HepG2 (cell line): Measurements from ENCODE around the gene FAM222A. TPM values are rescaled to one million over a fixed set of nuclear protein-coding genes. Genes with fewer than 3 reads are reported as not detected.
A peak's percentile ranks its signal among the peaks of the same experiment; 100 is the strongest.

ENCODE experiments used
- ATAC-seq: fragments of 200-7000 bp; cut with Tn5 transposase; 3 replicates; pipeline ENCODE4 v1.9.1; 2020; ENCODE audit warnings: mild to moderate bottlenecking, moderate library complexity
- BruUV-seq: library from RNA; stranded (reverse); fragments of 400-500 nt; replicated peaks from 2 replicates; lab custom pipeline; 2021; lab: Mats Ljungman, UMichigan
- CTCF ChIA-PET: fragments of 300-600 bp; formaldehyde crosslinking; extraction: SDS; loops from one replicate; lab custom pipeline; 2021; ENCODE audit warnings: low total read pairs, inconsistent platforms, low intra/inter-chr PET ratio; lab: Yijun Ruan, JAX
- POLR2A ChIA-PET: fragments of 350-600 bp; sonication (Branson Sonifier 250); formaldehyde crosslinking; loops from one replicate; lab custom pipeline; 2020; ENCODE audit warnings: antibody characterized with exemption, inconsistent platforms; lab: Yijun Ruan, JAX
- DNase-seq: peaks from one replicate; pipeline ENCODE4 v3.0.0-alpha.2; 2015; ENCODE audit warnings: low spot score
- FAIRE-seq: peaks from 3 replicates; lab custom pipeline; 2011; peaks lifted over from hg19 to GRCh38; lab: Jason Lieb, UNC
- H2AFZ ChIP-seq: one replicate; pipeline ENCODE4 v1.6.1; 2011; ENCODE audit warnings: low read length, inconsistent platforms
- H3K27ac ChIP-seq: fragments of 300-600 bp; 3 replicates; pipeline ENCODE4 v1.8.0; 2011; ENCODE audit warnings: mixed run types, mild to moderate bottlenecking, mixed read lengths, low read length, inconsistent platforms; ENCODE audit not compliant: insufficient read depth; ENCODE audit errors: extremely low read length
- H3K27me3 ChIP-seq, 2 experiments: fragments of 200-600 bp in 1 of 2; 2 replicates in 1 of 2; 3 replicates in 1 of 2; pipeline versions ENCODE4 v1.6.0 to v1.8.0; 2011; ENCODE audit warnings: low read length in 2 of 2, mild to moderate bottlenecking in 2 of 2, moderate library complexity in 2 of 2, inconsistent platforms in 1 of 2; ENCODE audit not compliant: insufficient read depth in 2 of 2, control insufficient read depth in 1 of 2
- H3K36me3 ChIP-seq, 2 experiments: fragments of 200-600 bp in 1 of 2; replicated peaks in 1 of 2; 2 replicates in 1 of 2; 3 replicates in 1 of 2; pipeline versions ENCODE4 v1.5.1 to v1.8.0; 2011; ENCODE audit warnings: low read length in 2 of 2, inconsistent platforms in 1 of 2; ENCODE audit not compliant: insufficient read depth in 2 of 2, control insufficient read depth in 1 of 2
- H3K4me1 ChIP-seq: 2 replicates; pipeline ENCODE4 v1.5.1; 2012; ENCODE audit warnings: low read length, inconsistent platforms; ENCODE audit not compliant: insufficient read depth
- H3K4me2 ChIP-seq: 2 replicates; pipeline ENCODE4 v1.6.0; 2011; ENCODE audit warnings: low read depth, low read length, inconsistent platforms
- H3K4me3 ChIP-seq, 3 experiments: fragments of 200-600 bp in 1 of 3; sonication (generic), shearing (Covaris generic) in 1 of 3; replicated peaks in 1 of 3; 2 replicates each; pipeline ENCODE4 v1.5.1; 2011 to 2016; ENCODE audit warnings: low read length in 3 of 3, inconsistent platforms in 2 of 3, low read depth in 2 of 3, mild to moderate bottlenecking in 2 of 3, control low read depth in 1 of 3, mixed read lengths in 1 of 3; ENCODE audit not compliant: insufficient read depth in 1 of 3
- H3K79me2 ChIP-seq: one replicate; pipeline ENCODE4 v1.6.1; 2011; ENCODE audit warnings: low read length, inconsistent platforms; ENCODE audit not compliant: insufficient read depth
- H3K9ac ChIP-seq: 2 replicates; pipeline ENCODE4 v1.6.0; 2011; ENCODE audit warnings: mild to moderate bottlenecking, low read depth, low read length, inconsistent platforms; ENCODE audit not compliant: insufficient read depth
- H3K9me3 ChIP-seq: 2 replicates; pipeline ENCODE4 v1.5.1; 2012; ENCODE audit warnings: mild to moderate bottlenecking, low read length
- H4K20me1 ChIP-seq: 2 replicates; pipeline ENCODE4 v1.6.0; 2011; ENCODE audit warnings: inconsistent platforms, mild to moderate bottlenecking, low read length, moderate library complexity; ENCODE audit not compliant: insufficient read depth
- ELF3 ChIP-seq: IDR thresholded peaks from 2 replicates; pipeline ENCODE4 v1.6.1; 2016; ENCODE audit warnings: missing genetic modification reagents, missing compliant biosample characterization
- HDAC1 ChIP-seq: sonication (generic); formaldehyde crosslinking; IDR thresholded peaks from 2 replicates; pipeline ENCODE4 v1.5.1; 2020; ENCODE audit warnings: mild to moderate bottlenecking, missing genetic modification reagents
- HDAC2 ChIP-seq: sonication (generic); formaldehyde crosslinking; IDR thresholded peaks from 2 replicates; pipeline ENCODE4 v1.4.0; 2020; ENCODE audit warnings: missing genetic modification reagents
- HMGA1 ChIP-seq: sonication (generic); formaldehyde crosslinking; conservative IDR thresholded peaks from 2 replicates; pipeline ENCODE4 v1.4.0; 2020; ENCODE audit warnings: missing genetic modification reagents
- MEIS1 ChIP-seq: sonication (generic); formaldehyde crosslinking; IDR thresholded peaks from 2 replicates; pipeline ENCODE4 v1.9.0; 2021; ENCODE audit warnings: mild to moderate bottlenecking, missing genetic modification reagents, moderate library complexity, borderline replicate concordance
- NCOR1 ChIP-seq: fragments of 200-600 bp; sonication (generic); IDR thresholded peaks from 2 replicates; pipeline ENCODE4 v1.7.0; 2017; ENCODE audit warnings: antibody characterized with exemption, low read length, borderline replicate concordance
- SOX6 ChIP-seq, 2 experiments: fragments of 450-650 bp in 1 of 2; sonication (generic) in 1 of 2; formaldehyde crosslinking in 1 of 2; IDR thresholded peaks; 2 replicates each; pipeline versions ENCODE4 v1.4.0 to v1.6.1; 2017 to 2020; ENCODE audit warnings: antibody characterized with exemption in 1 of 2, mild to moderate bottlenecking in 1 of 2, missing genetic modification reagents in 1 of 2
- ZFY ChIP-seq: sonication (generic); formaldehyde crosslinking; IDR thresholded peaks from 2 replicates; pipeline ENCODE4 v1.4.0; 2020; ENCODE audit warnings: missing genetic modification reagents
- ZMYM2 ChIP-seq: sonication (generic); formaldehyde crosslinking; IDR thresholded peaks from 2 replicates; pipeline ENCODE4 v1.8.0; 2022; ENCODE audit warnings: mild to moderate bottlenecking, missing genetic modification reagents
- ZNF564 ChIP-seq: sonication (generic); formaldehyde crosslinking; IDR thresholded peaks from 2 replicates; pipeline ENCODE4 v1.8.1; 2023; ENCODE audit warnings: mild to moderate bottlenecking, missing genetic modification reagents
- ZNF879 ChIP-seq: sonication (generic); formaldehyde crosslinking; IDR thresholded peaks from 2 replicates; pipeline ENCODE4 v1.8.1; 2023; ENCODE audit warnings: missing genetic modification reagents
- WGBS: methylation state at CpG from one replicate; pipeline ENCODE4 v1.1.6; 2017; ENCODE audit warnings: low lambda C conversion rate; 5-methylcytosine and 5-hydroxymethylcytosine counted together
- in situ Hi-C: cut with HindIII; loops from 2 replicates; pipeline ENCODE4 v1.10.0; 2017; ENCODE audit warnings: low pct_unique_long_range_greater_than_20kb; ENCODE audit not compliant: extremely low pct_ligation_motif_present
- intact Hi-C: fragments of 100-400 bp; cut with micrococcal nuclease; formaldehyde crosslinking; loops from one replicate; pipeline ENCODE4 v1.10.0; 2022; ENCODE audit not compliant: unreplicated experiment
- polyA plus RNA-seq, 8 experiments: library from polyadenylated mRNA; depleted of rRNA in 3 of 8; stranded (reverse) in 7 of 8; unstranded in 1 of 8; fragments of >200 nt; fragmentation: Illumina TruSeq in 4 of 8; extraction: Trizol in 4 of 8; gene quantifications; 2 replicates each; pipeline versions ENCODE4 v1.2.1 to v1.2.3, GENCODE V29; 2011 to 2016; ENCODE audit warnings: low read depth in 4 of 8, missing spikeins in 1 of 8, mixed read lengths in 1 of 8; ENCODE audit not compliant: insufficient read depth in 1 of 8
- total RNA-seq, 5 experiments: library from RNA; depleted of rRNA; stranded (reverse); fragments of >200 nt; fragmentation: Illumina TruSeq; extraction: Trizol; gene quantifications; 2 replicates each; pipeline ENCODE4 v1.2.3, GENCODE V29; 2016; ENCODE audit warnings: low read depth in 1 of 5
- TF ChIP-seq, protein P1 (sequence below): sonication (generic); formaldehyde crosslinking; IDR thresholded peaks from 2 replicates; pipeline ENCODE4 v1.4.0; 2020; ENCODE audit warnings: missing genetic modification reagents
- TF ChIP-seq, protein P2 (sequence below): sonication (generic); formaldehyde crosslinking; conservative IDR thresholded peaks from 2 replicates; pipeline ENCODE4 v1.4.0; 2020; ENCODE audit warnings: mild to moderate bottlenecking, missing genetic modification reagents, moderate library complexity

Gene FAM222A
- total and polyA plus RNA-seq, 2 of the 13 experiments (the other 11 are each of a cell fraction or from before 2014, with no cell fraction given), result 2.7 to 9.6 TPM

DNA sequence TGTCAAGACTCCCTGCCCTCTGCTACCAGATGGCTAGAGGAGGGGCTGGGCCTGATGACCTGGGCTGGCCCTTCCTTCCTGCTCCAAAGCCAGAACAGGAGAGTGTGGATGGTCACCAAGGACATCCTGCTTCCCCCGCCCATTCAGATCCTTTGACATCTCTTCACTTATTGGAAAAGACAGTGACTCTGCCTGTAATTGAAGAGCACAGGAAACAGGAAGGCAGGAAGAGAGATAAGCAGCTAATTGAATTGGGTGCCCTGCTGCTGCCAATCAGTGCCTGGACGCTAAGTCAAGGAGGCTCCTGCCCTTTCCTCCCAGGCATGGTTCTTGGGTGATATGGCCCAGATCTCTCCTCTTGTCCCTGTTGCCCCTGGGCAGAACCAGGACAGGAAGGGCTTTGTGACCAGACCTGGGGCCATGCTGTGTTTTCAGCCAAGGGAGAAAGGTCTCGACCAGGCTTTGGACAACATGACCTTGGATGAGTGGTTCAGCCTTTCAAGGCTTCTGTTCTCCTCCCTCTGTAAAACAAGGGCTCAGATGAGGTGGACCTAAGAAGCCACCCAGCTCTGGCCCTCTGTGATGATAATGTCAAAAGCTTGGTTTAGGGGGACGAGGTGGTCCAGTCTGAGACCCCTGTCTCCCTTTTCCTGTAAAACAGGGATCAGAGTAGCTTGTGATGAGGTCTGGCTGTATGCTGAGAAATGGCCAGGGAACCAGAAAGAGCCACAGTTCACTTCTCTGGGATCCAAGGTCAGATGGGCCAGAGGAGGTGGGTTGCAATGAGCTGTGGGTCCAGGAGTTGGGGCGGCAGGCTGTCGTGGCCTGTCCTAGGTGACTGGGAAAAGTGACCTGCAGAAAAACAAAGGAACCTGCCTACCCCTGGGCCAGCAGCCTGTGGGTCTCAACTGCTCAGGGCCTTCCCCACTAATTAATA lies 38.8 kb downstream of the FAM222A start:
- peaks cover 10% of the 10 kb centered on the region for H3K79me2 ChIP-seq
- no peaks in the 10 kb centered on the region for H4K20me1 ChIP-seq
- POLR2A ChIA-PET, result interaction anchor here (0.9 to 1.5 kb wide), 4 partner anchors 11 to 30 kb away, joined by 3 to 7 read pairs (median 4); no protein-coding TSS in a partner anchor
- FAIRE-seq (peak; percentile 23), ATAC-seq (peak; percentile 77), DNase-seq (peak; percentile 37)
- WGBS, result 34% methylated on average over 2 of the region's 6 CpGs
- intact Hi-C loops (no loop called here), in situ Hi-C loops (no loop called here)
- 0 out of 5 replicates have a peak, but pooled peaks cover 0 to 3% of the 10 kb centered on the region in 2 experiments for H3K36me3 ChIP-seq
- CTCF ChIA-PET, result no interaction called here
- H3K9ac ChIP-seq, result peak overlapping the region; percentile 35
- peak overlapping the region; percentile 67 for H3K27ac ChIP-seq
- H3K4me2 ChIP-seq, result peak overlapping the region; percentile 70
- H3K4me3 ChIP-seq, result peak overlapping the region in 1 of 3 experiments; percentile 30; a peak in 2 of 6 replicates
- no peak overlapping the region for H2AFZ ChIP-seq
- BruUV-seq, result no TSS peak
- H3K9me3 ChIP-seq, result peaks cover 10% of the 10 kb centered on the region; the same call in 1 of the 2 replicates
- H3K4me1 ChIP-seq, result peaks cover 48% of the 10 kb centered on the region
- H3K27me3 ChIP-seq, result no peaks in the 10 kb centered on the region
- TF ChIP-seq HDAC1 (CRISPR knock-in tag), result 0 out of 2 replicates have a peak, but pooled peaks have one; percentile 22
- peak; percentile 19 for TF ChIP-seq HDAC2 (CRISPR knock-in tag)
- 0 out of 2 replicates have a peak, but pooled peaks have one; percentile 3 for TF ChIP-seq ELF3 (CRISPR knock-in tag)
- no peak for TF ChIP-seq SOX6 (IDR thresholded peaks at IDR 0.05)
- peak; percentile 5; the same call in 1 of the 2 replicates for TF ChIP-seq SOX6 (CRISPR knock-in tag; IDR thresholded peaks at IDR 0.05)
- TF ChIP-seq, protein P1, sequence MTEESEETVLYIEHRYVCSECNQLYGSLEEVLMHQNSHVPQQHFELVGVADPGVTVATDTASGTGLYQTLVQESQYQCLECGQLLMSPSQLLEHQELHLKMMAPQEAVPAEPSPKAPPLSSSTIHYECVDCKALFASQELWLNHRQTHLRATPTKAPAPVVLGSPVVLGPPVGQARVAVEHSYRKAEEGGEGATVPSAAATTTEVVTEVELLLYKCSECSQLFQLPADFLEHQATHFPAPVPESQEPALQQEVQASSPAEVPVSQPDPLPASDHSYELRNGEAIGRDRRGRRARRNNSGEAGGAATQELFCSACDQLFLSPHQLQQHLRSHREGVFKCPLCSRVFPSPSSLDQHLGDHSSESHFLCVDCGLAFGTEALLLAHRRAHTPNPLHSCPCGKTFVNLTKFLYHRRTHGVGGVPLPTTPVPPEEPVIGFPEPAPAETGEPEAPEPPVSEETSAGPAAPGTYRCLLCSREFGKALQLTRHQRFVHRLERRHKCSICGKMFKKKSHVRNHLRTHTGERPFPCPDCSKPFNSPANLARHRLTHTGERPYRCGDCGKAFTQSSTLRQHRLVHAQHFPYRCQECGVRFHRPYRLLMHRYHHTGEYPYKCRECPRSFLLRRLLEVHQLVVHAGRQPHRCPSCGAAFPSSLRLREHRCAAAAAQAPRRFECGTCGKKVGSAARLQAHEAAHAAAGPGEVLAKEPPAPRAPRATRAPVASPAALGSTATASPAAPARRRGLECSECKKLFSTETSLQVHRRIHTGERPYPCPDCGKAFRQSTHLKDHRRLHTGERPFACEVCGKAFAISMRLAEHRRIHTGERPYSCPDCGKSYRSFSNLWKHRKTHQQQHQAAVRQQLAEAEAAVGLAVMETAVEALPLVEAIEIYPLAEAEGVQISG (CRISPR knock-in tag), result 0 out of 2 replicates have a peak, but pooled peaks have one; percentile 3
- 0 out of 2 replicates have a peak, but pooled peaks have one; percentile 67 for TF ChIP-seq MEIS1 (CRISPR knock-in tag)
- no peak for TF ChIP-seq HMGA1 (CRISPR knock-in tag)
- TF ChIP-seq, protein P2, sequence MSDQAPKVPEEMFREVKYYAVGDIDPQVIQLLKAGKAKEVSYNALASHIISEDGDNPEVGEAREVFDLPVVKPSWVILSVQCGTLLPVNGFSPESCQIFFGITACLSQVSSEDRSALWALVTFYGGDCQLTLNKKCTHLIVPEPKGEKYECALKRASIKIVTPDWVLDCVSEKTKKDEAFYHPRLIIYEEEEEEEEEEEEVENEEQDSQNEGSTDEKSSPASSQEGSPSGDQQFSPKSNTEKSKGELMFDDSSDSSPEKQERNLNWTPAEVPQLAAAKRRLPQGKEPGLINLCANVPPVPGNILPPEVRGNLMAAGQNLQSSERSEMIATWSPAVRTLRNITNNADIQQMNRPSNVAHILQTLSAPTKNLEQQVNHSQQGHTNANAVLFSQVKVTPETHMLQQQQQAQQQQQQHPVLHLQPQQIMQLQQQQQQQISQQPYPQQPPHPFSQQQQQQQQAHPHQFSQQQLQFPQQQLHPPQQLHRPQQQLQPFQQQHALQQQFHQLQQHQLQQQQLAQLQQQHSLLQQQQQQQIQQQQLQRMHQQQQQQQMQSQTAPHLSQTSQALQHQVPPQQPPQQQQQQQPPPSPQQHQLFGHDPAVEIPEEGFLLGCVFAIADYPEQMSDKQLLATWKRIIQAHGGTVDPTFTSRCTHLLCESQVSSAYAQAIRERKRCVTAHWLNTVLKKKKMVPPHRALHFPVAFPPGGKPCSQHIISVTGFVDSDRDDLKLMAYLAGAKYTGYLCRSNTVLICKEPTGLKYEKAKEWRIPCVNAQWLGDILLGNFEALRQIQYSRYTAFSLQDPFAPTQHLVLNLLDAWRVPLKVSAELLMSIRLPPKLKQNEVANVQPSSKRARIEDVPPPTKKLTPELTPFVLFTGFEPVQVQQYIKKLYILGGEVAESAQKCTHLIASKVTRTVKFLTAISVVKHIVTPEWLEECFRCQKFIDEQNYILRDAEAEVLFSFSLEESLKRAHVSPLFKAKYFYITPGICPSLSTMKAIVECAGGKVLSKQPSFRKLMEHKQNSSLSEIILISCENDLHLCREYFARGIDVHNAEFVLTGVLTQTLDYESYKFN (CRISPR knock-in tag), result peak; percentile 24; the same call in 1 of the 2 replicates
- peak; percentile 17; the same call in 1 of the 2 replicates for TF ChIP-seq NCOR1
- peak; percentile 42; the same call in 1 of the 2 replicates for TF ChIP-seq ZMYM2 (CRISPR knock-in tag)
- no peak for TF ChIP-seq ZNF879 (CRISPR knock-in tag)
- 0 out of 2 replicates have a peak, but pooled peaks have one; percentile 26 for TF ChIP-seq ZFY (CRISPR knock-in tag)
- no peak for TF ChIP-seq ZNF564 (CRISPR knock-in tag)
